GM23248 (cell line): ENCODE data around the gene MAFB. TPM values are rescaled to one million over a fixed set of nuclear protein-coding genes. Genes with fewer than 3 reads are reported as not detected.

ENCODE experiments used
- DNase-seq: peaks from one replicate; pipeline ENCODE4 v3.0.0-alpha.2; 2015
- H2AFZ ChIP-seq: fragments of 200-600 bp; sonication (generic); 2 replicates; pipeline ENCODE4 v1.6.1; 2016; ENCODE audit warnings: antibody characterized with exemption
- H3F3A ChIP-seq: fragments of 200-600 bp; sonication (generic); 2 replicates; pipeline ENCODE4 v1.6.1; 2016; ENCODE audit warnings: mild to moderate bottlenecking, antibody characterized with exemption, mixed run types; ENCODE audit not compliant: insufficient read depth
- H3K27ac ChIP-seq: fragments of 200-600 bp; sonication (generic); 2 replicates; pipeline ENCODE4 v1.5.1; 2016; ENCODE audit warnings: mild to moderate bottlenecking
- H3K27me3 ChIP-seq: fragments of 200-600 bp; sonication (generic); replicated peaks from 2 replicates; pipeline ENCODE4 v1.6.1; 2016; ENCODE audit warnings: mild to moderate bottlenecking; ENCODE audit not compliant: insufficient read depth
- H3K36me3 ChIP-seq: fragments of 200-600 bp; sonication (generic); 2 replicates; pipeline ENCODE4 v1.6.1; 2016; ENCODE audit warnings: low read depth, mild to moderate bottlenecking
- H3K4me1 ChIP-seq: fragments of 200-600 bp; sonication (generic); 2 replicates; pipeline ENCODE4 v1.6.1; 2016; ENCODE audit warnings: mild to moderate bottlenecking; ENCODE audit not compliant: insufficient read depth
- H3K4me2 ChIP-seq: fragments of 200-600 bp; sonication (generic); one replicate; pipeline ENCODE4 v1.6.1; 2016; ENCODE audit warnings: mild to moderate bottlenecking; ENCODE audit not compliant: unreplicated experiment
- H3K4me3 ChIP-seq: fragments of 200-600 bp; sonication (generic); 2 replicates; pipeline ENCODE4 v1.5.1; 2016; ENCODE audit warnings: mild to moderate bottlenecking
- H3K79me2 ChIP-seq: fragments of 200-600 bp; sonication (generic); 2 replicates; pipeline ENCODE4 v1.6.1; 2016; ENCODE audit warnings: mild to moderate bottlenecking; ENCODE audit not compliant: insufficient read depth
- H3K9ac ChIP-seq: fragments of 200-600 bp; sonication (generic); 2 replicates; pipeline ENCODE4 v1.6.1; 2016; ENCODE audit warnings: mild to moderate bottlenecking
- H3K9me2 ChIP-seq: fragments of 200-600 bp; sonication (generic); 2 replicates; pipeline ENCODE4 v1.6.1; 2016; ENCODE audit warnings: mixed run types, mild to moderate bottlenecking, moderate library complexity; ENCODE audit not compliant: insufficient read depth
- H3K9me3 ChIP-seq: fragments of 200-600 bp; sonication (generic); one replicate; pipeline ENCODE4 v1.6.1; 2017; ENCODE audit warnings: low read depth
- H4K20me1 ChIP-seq: fragments of 200-600 bp; sonication (generic); 2 replicates; pipeline ENCODE4 v1.6.0; 2016; ENCODE audit not compliant: insufficient read depth
- EZH2 ChIP-seq: fragments of 200-600 bp; sonication (generic); IDR thresholded peaks from 2 replicates; pipeline ENCODE4 v1.6.1; 2018; ENCODE audit warnings: antibody characterized with exemption, mild to moderate bottlenecking; ENCODE audit not compliant: insufficient read depth, poor library complexity, severe bottlenecking
- EZH2phosphoT487 ChIP-seq: fragments of 200-600 bp; sonication (generic); IDR thresholded peaks from 2 replicates; pipeline ENCODE4 v1.6.1; 2018; ENCODE audit warnings: antibody characterized with exemption, moderate library complexity, mild to moderate bottlenecking, low read depth; ENCODE audit not compliant: insufficient read depth
- WGBS, 2 experiments: methylation state at CpG; one replicate each; pipeline ENCODE4 v1.1.6; 2015 to 2017; ENCODE audit warnings: low lambda C conversion rate in 2 of 2, low coverage in 1 of 2; ENCODE audit errors: missing lambda C conversion rate in 2 of 2; 5-methylcytosine and 5-hydroxymethylcytosine counted together
- in situ Hi-C: fragments of 300-500 bp; cut with MboI; formaldehyde crosslinking; loops from 2 replicates; pipeline ENCODE4 v1.15.0; 2020
- polyA plus RNA-seq: library from polyadenylated mRNA; unstranded; fragments of >200 nt; fragmentation: Nextera tagmentation; extraction: Ambion mirVana; gene quantifications from 2 replicates; pipeline ENCODE4 v1.2.1, GENCODE V29; 2016
- total RNA-seq: library from RNA; depleted of rRNA; stranded (reverse); fragments of >200 nt; shearing (Covaris generic); gene quantifications from 2 replicates; pipeline ENCODE4 v1.2.3, GENCODE V29; 2014

Gene MAFB
- total and polyA plus RNA-seq, 2 experiments from 2014 or later: 1.9 to 3.8 TPM

DNA sequence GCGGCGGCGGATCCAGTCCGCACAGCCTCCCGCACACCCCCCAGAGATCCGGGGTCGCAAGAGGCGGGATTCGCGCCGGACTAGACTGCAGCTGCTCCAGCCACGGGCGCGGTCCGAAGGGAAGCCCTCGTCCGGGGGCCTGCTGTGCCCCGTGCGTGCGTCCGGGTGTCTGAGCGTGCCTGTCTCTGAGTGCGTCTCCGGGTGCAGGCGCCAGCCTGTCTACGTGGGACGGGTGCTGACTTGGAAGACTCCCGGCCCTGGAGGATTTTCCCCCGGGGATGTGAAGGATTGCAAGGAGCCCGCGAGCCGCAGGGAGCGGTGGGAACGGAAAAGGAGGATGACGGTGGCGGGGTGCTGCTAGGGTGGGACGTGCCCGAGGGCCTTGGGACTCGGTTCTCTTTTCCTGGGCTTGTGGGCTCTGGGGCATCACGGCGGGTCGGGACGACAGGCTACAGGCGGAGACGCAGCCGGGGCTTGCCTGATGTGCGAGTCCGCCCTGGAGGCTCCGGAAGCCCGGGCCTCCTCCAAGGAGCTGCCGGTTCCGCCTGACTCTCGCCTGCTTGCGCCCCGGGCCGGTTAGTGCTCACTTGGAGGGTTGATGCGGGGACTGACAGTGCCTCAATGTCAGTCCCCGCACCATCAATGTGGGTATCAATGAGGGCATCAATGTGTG, 5.7 kb downstream of the MAFB start:
- H3K9me3 ChIP-seq: no peaks in the 10 kb centered on the region
- H4K20me1 ChIP-seq: no peaks in the 10 kb centered on the region
- peak overlapping the region; percentile 59 for H3K27ac ChIP-seq
- H3K9ac ChIP-seq: peak overlapping the region; percentile 84
- H3K4me3 ChIP-seq: peak overlapping the region; percentile 70
- WGBS, 2 experiments: 2 to 5% methylated on average over 55 to 57 of the region's 58 CpGs
- H3K36me3 ChIP-seq: no peaks in the 10 kb centered on the region
- in situ Hi-C loops: no loop called here
- H3K79me2 ChIP-seq: no peaks in the 10 kb centered on the region
- peak; percentile 94 for DNase-seq
- H3K4me1 ChIP-seq: peaks cover 11% of the 10 kb centered on the region
- peak overlapping the region; percentile 70 for H3K4me2 ChIP-seq
- no peaks in the 10 kb centered on the region for H3K9me2 ChIP-seq
- TF ChIP-seq EZH2: no peak
- no peak for TF ChIP-seq EZH2phosphoT487
- H2AFZ ChIP-seq: peak overlapping the region; percentile 81
- H3K27me3 ChIP-seq: 0 out of 2 replicates have a peak, but pooled peaks cover 1% of the 10 kb centered on the region
- H3F3A ChIP-seq: peaks cover 12% of the 10 kb centered on the region

DNA sequence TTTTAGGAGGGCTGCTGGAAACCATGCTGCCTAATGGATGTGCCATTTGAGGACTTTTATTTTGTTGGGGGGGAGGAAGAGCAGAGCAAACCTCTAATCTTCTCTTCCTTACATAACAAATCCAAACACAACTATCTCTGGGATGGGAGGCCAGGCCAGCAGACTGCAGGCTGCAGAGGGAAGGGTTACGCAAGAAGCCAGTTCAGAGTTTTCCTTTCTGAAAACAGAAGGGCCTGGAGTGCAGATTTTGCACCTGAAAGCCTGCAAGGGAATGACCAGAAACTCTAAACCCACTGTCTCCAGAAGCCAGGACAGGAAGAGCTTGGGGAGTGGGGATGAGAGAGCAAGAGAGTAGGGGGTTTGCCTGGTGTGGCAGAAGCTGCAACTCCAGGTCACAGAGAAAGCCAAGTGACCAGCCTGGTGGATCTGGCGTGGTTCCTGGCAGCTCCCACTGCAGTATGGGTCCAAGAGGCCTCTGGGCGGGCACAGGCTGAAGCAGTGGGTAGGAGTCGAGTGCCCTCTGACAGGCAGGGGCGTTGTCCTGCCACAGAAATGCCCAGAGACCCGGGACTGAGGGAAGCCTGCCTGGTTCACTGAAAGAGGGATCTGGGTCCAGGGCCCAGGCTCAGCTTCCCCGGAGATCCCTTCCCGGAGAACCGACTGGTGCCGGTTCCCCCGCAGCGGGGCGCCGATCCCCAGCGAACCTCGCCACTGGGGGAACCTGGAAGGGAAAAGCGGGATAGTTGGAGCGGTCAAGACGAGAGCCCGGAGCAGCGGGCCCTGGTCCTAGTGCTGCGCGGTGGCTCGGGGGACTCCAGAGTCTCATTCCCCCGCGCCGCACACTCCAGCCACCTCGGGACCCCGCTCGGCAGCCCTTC, 6.7 kb downstream of the MAFB start:
- DNase-seq: peak; percentile 61
- Histone ChIP-seq H3K9ac (peak overlapping the region; percentile 84), H3K9me3 (no peaks in the 10 kb centered on the region), H3K79me2 (no peaks in the 10 kb centered on the region), H3K9me2 (no peaks in the 10 kb centered on the region), H3K4me2 (peak overlapping the region; percentile 70), H3K27ac (peak overlapping the region; percentile 59), H2AFZ (peak overlapping the region; percentile 81), H3K4me1 (peaks cover 11% of the 10 kb centered on the region), H3K36me3 (no peaks in the 10 kb centered on the region), H3K27me3 (0 out of 2 replicates have a peak, but pooled peaks cover 4% of the 10 kb centered on the region), H4K20me1 (no peaks in the 10 kb centered on the region), H3K4me3 (peak overlapping the region; percentile 70), H3F3A (peaks cover 12% of the 10 kb centered on the region)
- 45 to 55% methylated on average over 29 to 30 of the region's 30 CpGs for WGBS, 2 experiments
- in situ Hi-C loops: no loop called here
- TF ChIP-seq EZH2: no peak
- TF ChIP-seq EZH2phosphoT487: no peak

DNA sequence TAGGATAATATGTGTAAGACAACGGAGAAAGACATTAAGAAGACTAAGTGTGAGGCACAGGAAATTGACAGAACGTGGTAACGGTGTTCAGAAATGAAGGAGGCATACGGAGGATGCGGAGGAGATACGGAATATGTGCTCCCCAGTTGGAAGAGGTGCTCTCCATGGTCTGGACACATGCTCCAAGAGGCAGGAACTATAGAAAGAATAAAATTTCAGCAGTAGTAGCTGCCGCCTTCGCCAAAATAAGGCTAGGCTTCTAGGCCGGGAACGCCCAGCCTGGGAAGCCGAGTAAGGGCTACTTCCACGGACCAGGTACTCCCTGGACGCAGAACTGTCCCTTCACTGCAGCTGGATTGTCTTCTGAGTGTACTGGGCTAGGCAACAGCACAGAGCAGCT, 7.4 kb downstream of the MAFB start:
- Histone ChIP-seq H2AFZ (no peak overlapping the region), H3K9me3 (no peaks in the 10 kb centered on the region), H3K27ac (no peak overlapping the region), H3K9me2 (no peaks in the 10 kb centered on the region), H3K4me2 (no peak overlapping the region), H3K4me3 (no peak overlapping the region), H3K4me1 (peaks cover 11% of the 10 kb centered on the region), H3K79me2 (no peaks in the 10 kb centered on the region), H3K9ac (no peak overlapping the region), H3K36me3 (no peaks in the 10 kb centered on the region), H3K27me3 (0 out of 2 replicates have a peak, but pooled peaks cover 4% of the 10 kb centered on the region), H4K20me1 (no peaks in the 10 kb centered on the region), H3F3A (peaks cover 12% of the 10 kb centered on the region)
- no peak for DNase-seq
- in situ Hi-C loops: no loop called here
- 87 to 93% methylated on average over 13 of the region's 13 CpGs for WGBS, 2 experiments
- TF ChIP-seq EZH2phosphoT487 (no peak), EZH2 (no peak)

DNA sequence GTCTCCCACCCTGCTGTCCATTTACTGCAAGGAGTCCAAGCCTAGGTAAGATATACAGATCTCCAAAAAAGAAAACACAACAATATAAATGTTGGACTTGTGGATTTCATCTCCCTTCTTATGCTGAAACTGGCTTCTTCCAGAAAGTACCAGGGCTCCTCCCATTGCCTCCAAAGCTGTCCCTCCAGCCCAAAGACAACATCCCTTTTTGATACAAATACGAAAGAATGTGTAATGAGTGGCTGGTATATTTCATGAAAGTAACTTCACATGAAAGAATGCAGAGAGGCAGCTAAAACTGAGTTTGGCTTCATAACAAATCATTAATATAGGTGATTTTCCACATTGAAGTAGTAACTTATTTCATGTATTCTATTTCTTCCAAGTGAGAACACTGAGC, 7.9 kb downstream of the MAFB start:
- Histone ChIP-seq H3K9me3 (no peaks in the 10 kb centered on the region), H3K36me3 (no peaks in the 10 kb centered on the region), H3K27ac (no peak overlapping the region), H3K9me2 (no peaks in the 10 kb centered on the region), H3K9ac (no peak overlapping the region), H2AFZ (no peak overlapping the region), H3K27me3 (peaks cover 4% of the 10 kb centered on the region; the same call in 1 of the 2 replicates), H3K79me2 (no peaks in the 10 kb centered on the region), H3K4me1 (peaks cover 11% of the 10 kb centered on the region), H4K20me1 (no peaks in the 10 kb centered on the region), H3K4me3 (no peak overlapping the region), H3F3A (peaks cover 12% of the 10 kb centered on the region), H3K4me2 (no peak overlapping the region)
- TF ChIP-seq EZH2: no peak
- no peak for TF ChIP-seq EZH2phosphoT487
- no peak for DNase-seq
- WGBS, 2 experiments: 85 to 91% methylated on average over 1 of the region's 1 CpG
- in situ Hi-C loops: no loop called here
